IgD-negative memory B cell (primary cell): ENCODE results near the gene TMEM41B. TPM values are rescaled to one million over a fixed set of nuclear protein-coding genes. Genes with fewer than 3 reads are reported as not detected.
"Not testable (repeated sequence)": the region's sequence is repeated elsewhere in the genome, so short reads cannot be mapped to it uniquely, and the experiment has no call there.

ENCODE experiments used
- H3K27ac Mint-ChIP-seq, 3 donors: one replicate each; pipeline ENCODE4 v1.8.0; 2020 to 2022; ENCODE audit warnings: mild to moderate bottlenecking in 3 of 3, mixed read lengths in 3 of 3, moderate library complexity in 1 of 3
- H3K27me3 Mint-ChIP-seq: one replicate; pipeline ENCODE4 v1.8.0; 2021; ENCODE audit warnings: mixed read lengths
- H3K36me3 Mint-ChIP-seq: one replicate; pipeline ENCODE4 v1.8.0; 2020; ENCODE audit warnings: mild to moderate bottlenecking, mixed read lengths
- H3K4me1 Mint-ChIP-seq, 3 donors: one replicate each; pipeline ENCODE4 v1.8.0; 2020 to 2022; ENCODE audit warnings: mixed read lengths in 3 of 3, mild to moderate bottlenecking in 1 of 3
- H3K4me3 Mint-ChIP-seq, 4 donors: one replicate each; pipeline ENCODE4 v1.8.0; 2020 to 2022; ENCODE audit warnings: mild to moderate bottlenecking in 4 of 4, mixed read lengths in 4 of 4, moderate library complexity in 3 of 4
- H3K9me3 Mint-ChIP-seq, 3 donors: one replicate each; pipeline ENCODE4 v1.8.0; 2020 to 2021; ENCODE audit warnings: mixed read lengths in 3 of 3, mild to moderate bottlenecking in 1 of 3
- polyA plus RNA-seq: library from polyadenylated mRNA; unstranded; fragments of 300-500 nt; fragmentation: Illumina TruSeq; gene quantifications from one replicate; pipeline ENCODE4 v1.2.3, GENCODE V29; 2021

The TMEM41B gene
- polyA plus RNA-seq, 1 donor from 2014 or later = 9.0 TPM

GRCh38 chr11:9274499-9275258 is 39.7 kb downstream of the TMEM41B start:
- Mint-ChIP-seq H3K36me3 (peaks cover 3% of the 10 kb centered on the region), H3K27me3 (no peaks in the 10 kb centered on the region), H3K27ac (no peak overlapping the region), H3K4me1 (peaks cover 2 to 4% (median 4%) of the 10 kb centered on the region in 3 donors), H3K4me3 (no peak overlapping the region), H3K9me3 (no peaks in the 10 kb centered on the region)

- Mint-ChIP-seq H3K36me3 (peaks cover 3% of the 10 kb centered on the region), H3K4me1 (peaks cover 2 to 4% (median 4%) of the 10 kb centered on the region in 3 donors), H3K27ac (no peak overlapping the region), H3K27me3 (no peaks in the 10 kb centered on the region), H3K9me3 (no peaks in the 10 kb centered on the region), H3K4me3 (no peak overlapping the region)
Measured at GRCh38 chr11:9273376-9274336, 40.7 kb downstream of the TMEM41B start.

GRCh38 chr11:9269492-9270013 is 44.8 kb downstream of the TMEM41B start:
- Mint-ChIP-seq H3K36me3 (peaks cover 1% of the 10 kb centered on the region), H3K9me3 (no peaks in the 10 kb centered on the region), H3K27ac (no peak overlapping the region), H3K27me3 (no peaks in the 10 kb centered on the region), H3K4me1 (peaks cover 1 to 10% (median 7%) of the 10 kb centered on the region in 3 donors), H3K4me3 (peak overlapping the region in 1 of 4 donors; percentile 38)

GRCh38 chr11:9267680-9268079 is 46.7 kb downstream of the TMEM41B start:
- H3K36me3 Mint-ChIP-seq = peaks cover 1% of the 10 kb centered on the region
- H3K9me3 Mint-ChIP-seq = peaks cover 0 to 1% (median 0%) of the 10 kb centered on the region in 3 donors
- peaks cover 9 to 19% (median 10%) of the 10 kb centered on the region in 3 donors for H3K4me1 Mint-ChIP-seq
- H3K27ac Mint-ChIP-seq = no peak overlapping the region
- peaks cover 2% of the 10 kb centered on the region for H3K27me3 Mint-ChIP-seq
- no peak overlapping the region for H3K4me3 Mint-ChIP-seq

- H3K4me3 Mint-ChIP-seq = peak overlapping the region in 3 of 4 donors; percentile 42 to 96 (median 78)
- peaks cover 0 to 1% (median 0%) of the 10 kb centered on the region in 3 donors for H3K9me3 Mint-ChIP-seq
- H3K4me1 Mint-ChIP-seq = peaks cover 13 to 25% (median 13%) of the 10 kb centered on the region in 3 donors
- H3K36me3 Mint-ChIP-seq = peaks cover 1% of the 10 kb centered on the region
- H3K27ac Mint-ChIP-seq = no peak overlapping the region
- peaks cover 2% of the 10 kb centered on the region for H3K27me3 Mint-ChIP-seq
Measured at GRCh38 chr11:9266926-9267325, 47.5 kb downstream of the TMEM41B start.

- H3K27me3 Mint-ChIP-seq = peaks cover 2% of the 10 kb centered on the region
- peak overlapping the region; percentile 81 to 96 (median 91) for H3K4me3 Mint-ChIP-seq
- H3K4me1 Mint-ChIP-seq = peaks cover 18 to 32% (median 18%) of the 10 kb centered on the region in 3 donors
- peak overlapping the region in 1 of 3 donors; percentile 83 for H3K27ac Mint-ChIP-seq
- H3K9me3 Mint-ChIP-seq = peaks cover 0 to 1% (median 0%) of the 10 kb centered on the region in 3 donors
- H3K36me3 Mint-ChIP-seq = no peaks in the 10 kb centered on the region
Measured at GRCh38 chr11:9266132-9266736, 48.2 kb downstream of the TMEM41B start.

- peaks cover 0 to 1% (median 0%) of the 10 kb centered on the region in 3 donors for H3K9me3 Mint-ChIP-seq
- H3K4me3 Mint-ChIP-seq = peak within 1 kb of the TSS; percentile 91 to 99 (median 97)
- peaks cover 24 to 40% (median 24%) of the 10 kb centered on the region in 3 donors for H3K4me1 Mint-ChIP-seq
- peaks cover 2% of the 10 kb centered on the region for H3K27me3 Mint-ChIP-seq
- H3K36me3 Mint-ChIP-seq = no peaks in the 10 kb centered on the region
- peak within 1 kb of the TSS; percentile 92 to 95 (median 93) for H3K27ac Mint-ChIP-seq
Measured at GRCh38 chr11:9265211-9266131, 48.9 kb downstream of the TMEM41B start, which contains the start of gene DENND5A. Gene DENND5A (minus strand): TSS chr11:9265350. CDS start chr11:9265069, 281 bp downstream.

- Mint-ChIP-seq H3K36me3 (no peaks in the 10 kb centered on the region), H3K27me3 (peaks cover 2% of the 10 kb centered on the region), H3K4me3 (peak overlapping the region; percentile 91 to 99 (median 97)), H3K27ac (peak overlapping the region; percentile 92 to 95 (median 93)), H3K9me3 (peaks cover 0 to 1% (median 0%) of the 10 kb centered on the region in 3 donors), H3K4me1 (peaks cover 29 to 41% (median 30%) of the 10 kb centered on the region in 3 donors)
Measured at GRCh38 chr11:9264316-9265210, 49.8 kb downstream of the TMEM41B start.

GRCh38 chr11:9263840-9264315 is 50.5 kb downstream of the TMEM41B start:
- Mint-ChIP-seq H3K27ac (peak overlapping the region; percentile 92 to 95 (median 93)), H3K27me3 (peaks cover 2% of the 10 kb centered on the region), H3K36me3 (no peaks in the 10 kb centered on the region), H3K4me1 (peaks cover 29 to 41% (median 30%) of the 10 kb centered on the region in 3 donors), H3K4me3 (peak overlapping the region; percentile 91 to 99 (median 97)), H3K9me3 (peaks cover 0 to 1% (median 0%) of the 10 kb centered on the region in 3 donors)

GRCh38 chr11:9260838-9261146 is 53.6 kb downstream of the TMEM41B start:
- not testable (repeated sequence) for H3K27me3 Mint-ChIP-seq
- Mint-ChIP-seq H3K4me1 (peaks cover 29 to 38% (median 30%) of the 10 kb centered on the region in 3 donors), H3K4me3 (peak overlapping the region; percentile 55 to 86 (median 68))

GRCh38 chr11:9259981-9260837 is 54.2 kb downstream of the TMEM41B start:
- H3K4me3 Mint-ChIP-seq = peak overlapping the region in 3 of 4 donors; percentile 9 to 86 (median 23)

More at GRCh38 chr11:9260838-9261146, 53.6 kb downstream of the TMEM41B start:
- not testable (repeated sequence) for H3K9me3 Mint-ChIP-seq, H3K36me3 Mint-ChIP-seq
- H3K27ac Mint-ChIP-seq = peak overlapping the region; percentile 6 to 93 (median 91)

GRCh38 chr11:9258279-9258678 is 56.1 kb downstream of the TMEM41B start:
- Mint-ChIP-seq H3K4me1 (peaks cover 23 to 31% (median 23%) of the 10 kb centered on the region in 3 donors), H3K27ac (peak overlapping the region in 1 of 3 donors; percentile 33)
- not testable (repeated sequence) for H3K36me3 Mint-ChIP-seq, H3K9me3 Mint-ChIP-seq, H3K4me3 Mint-ChIP-seq, H3K27me3 Mint-ChIP-seq

More at GRCh38 chr11:9259981-9260837, 54.2 kb downstream of the TMEM41B start:
- H3K27ac Mint-ChIP-seq = peak overlapping the region in 2 of 3 donors; percentile 91 to 93
- peaks cover 0 to 1% (median 0%) of the 10 kb centered on the region in 3 donors for H3K9me3 Mint-ChIP-seq
- peaks cover 2% of the 10 kb centered on the region for H3K27me3 Mint-ChIP-seq
- peaks cover 29 to 35% (median 32%) of the 10 kb centered on the region in 3 donors for H3K4me1 Mint-ChIP-seq
- no peaks in the 10 kb centered on the region for H3K36me3 Mint-ChIP-seq
